HG03025 (cell line): ENCODE results near the gene SESN2.

ENCODE experiments used
- ATAC-seq: cut with Tn5 transposase; IDR thresholded peaks from one replicate; pipeline ENCODE4 v1.9.1; 2021; ENCODE audit warnings: mild to moderate bottlenecking, moderate library complexity; ENCODE audit not compliant: unreplicated experiment, low FRiP score

The SESN2 gene

GRCh38 chr1:28282426-28283407, 23.4 kb downstream of the SESN2 start:
- ATAC-seq, result no peak

- ATAC-seq, result no peak
Observed at GRCh38 chr1:28286111-28286510, 26.8 kb downstream of the SESN2 start.

DNA sequence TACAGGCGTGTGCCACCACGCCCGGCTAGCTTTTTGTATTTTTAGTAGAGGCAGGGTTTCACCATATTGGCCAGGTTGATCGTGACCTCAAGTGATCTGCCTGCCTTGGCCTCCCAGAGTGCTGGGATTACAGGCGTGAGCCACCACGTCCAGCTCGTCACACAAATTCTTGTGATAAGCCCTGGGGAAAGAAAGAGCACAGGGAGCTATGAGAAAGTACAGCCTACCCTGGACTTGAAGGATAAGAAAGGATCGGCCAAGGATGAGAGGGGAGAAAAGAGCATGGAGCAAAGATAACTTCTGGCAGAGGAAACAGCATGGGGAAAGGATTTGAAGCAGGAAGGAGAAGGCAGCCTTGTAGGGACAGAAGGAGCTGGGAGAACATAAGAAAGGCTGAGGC, 29.2 kb downstream of the SESN2 start:
- ATAC-seq, result no peak

GRCh38 chr1:28290851-28291250, 31.5 kb downstream of the SESN2 start:
- no peak for ATAC-seq

- ATAC-seq, result no peak
Observed at GRCh38 chr1:28291711-28292110, 32.4 kb downstream of the SESN2 start.

- ATAC-seq, result no peak
Observed at GRCh38 chr1:28295936-28296335, 36.6 kb downstream of the SESN2 start.

DNA sequence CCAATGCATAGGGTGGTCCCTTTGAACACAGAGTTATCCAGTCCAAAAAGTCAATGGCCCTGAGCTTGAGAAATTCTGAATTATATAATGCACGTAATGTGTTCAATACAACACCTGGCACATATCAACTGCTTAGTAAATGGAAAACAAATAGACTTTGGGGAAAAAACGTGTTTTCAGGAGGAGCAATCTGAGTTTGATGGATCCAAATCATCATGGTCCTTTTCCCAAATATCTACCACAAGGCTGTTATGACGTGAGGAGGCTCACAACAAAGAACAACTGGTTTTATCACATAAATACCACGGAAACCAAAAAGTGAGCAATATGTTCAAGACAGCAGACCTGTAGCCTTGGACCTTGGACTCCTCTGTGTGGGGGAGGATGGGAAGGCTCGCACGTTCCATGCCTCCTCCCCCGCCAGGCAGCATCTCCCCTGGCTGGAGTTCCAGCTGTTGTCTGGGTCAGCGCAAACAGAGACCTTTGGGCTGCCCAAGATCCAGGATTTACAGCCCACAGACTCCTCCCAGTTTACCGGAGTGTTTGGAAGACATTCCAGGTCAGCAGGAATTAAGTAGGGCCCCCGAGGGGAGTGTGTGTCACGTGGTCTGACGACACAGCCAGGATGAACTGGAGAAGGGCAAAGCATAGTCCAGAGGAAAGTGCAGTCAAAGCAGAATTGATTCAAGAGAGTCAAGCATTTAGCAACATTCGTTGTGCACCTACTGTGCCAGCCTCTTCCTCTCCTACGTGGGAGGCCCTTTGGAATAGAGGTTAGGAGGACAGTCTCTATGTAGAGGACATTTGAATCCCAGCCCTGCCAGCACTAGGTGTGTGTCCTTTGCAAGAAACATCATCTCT, 37.3 kb downstream of the SESN2 start:
- ATAC-seq, result no peak

DNA sequence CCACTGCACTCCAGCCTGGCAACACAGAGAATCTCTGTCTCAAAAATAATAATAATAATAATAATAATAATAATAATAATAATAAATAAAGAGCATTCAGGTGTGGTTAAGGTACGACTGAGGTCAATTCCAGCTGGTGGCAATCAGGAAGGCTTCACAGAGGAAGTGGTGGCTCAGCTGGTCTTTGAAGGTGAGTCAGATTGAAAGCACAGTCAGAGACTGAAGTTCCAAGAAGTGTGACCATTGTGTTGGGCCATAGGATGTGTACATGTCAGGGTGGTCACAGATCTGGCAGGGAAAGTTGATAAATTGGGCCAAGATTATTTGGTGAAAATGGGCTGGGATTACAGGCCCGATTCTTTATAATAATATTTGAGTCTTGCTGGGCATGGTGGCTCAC, 38.5 kb downstream of the SESN2 start:
- ATAC-seq, result no peak

GRCh38 chr1:28298438-28298837, 39.1 kb downstream of the SESN2 start:
- ATAC-seq, result no peak

GRCh38 chr1:28301368-28302174, 42.3 kb downstream of the SESN2 start:
- no peak for ATAC-seq

- no peak for ATAC-seq
Observed at GRCh38 chr1:28302247-28302646, 42.9 kb downstream of the SESN2 start.

- ATAC-seq, result no peak
Observed at GRCh38 chr1:28306301-28306949, 47.1 kb downstream of the SESN2 start.

- ATAC-seq, result no peak
Observed at GRCh38 chr1:28308750-28309149, 49.4 kb downstream of the SESN2 start.

DNA sequence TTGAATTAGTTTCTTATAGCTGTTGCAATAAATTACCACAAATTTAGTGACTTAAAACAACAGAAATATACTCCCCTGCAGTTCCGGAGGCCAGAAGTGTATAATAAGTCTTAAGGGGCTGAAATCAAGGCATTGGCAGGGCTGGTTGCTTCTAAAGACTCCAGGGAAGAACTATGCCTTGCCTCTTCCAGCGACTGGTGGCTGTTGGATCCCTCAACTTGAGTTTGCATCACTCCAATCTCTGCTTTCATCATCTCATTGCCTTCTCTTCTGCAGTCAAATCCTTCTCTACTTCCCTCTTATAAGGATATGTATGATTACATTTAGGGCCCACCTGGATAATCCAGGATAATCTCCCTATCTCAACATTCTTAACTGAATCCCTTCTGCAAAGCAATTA, 50.4 kb downstream of the SESN2 start:
- ATAC-seq, result no peak

- no peak for ATAC-seq
Observed at GRCh38 chr1:28313702-28314546, 54.6 kb downstream of the SESN2 start.

DNA sequence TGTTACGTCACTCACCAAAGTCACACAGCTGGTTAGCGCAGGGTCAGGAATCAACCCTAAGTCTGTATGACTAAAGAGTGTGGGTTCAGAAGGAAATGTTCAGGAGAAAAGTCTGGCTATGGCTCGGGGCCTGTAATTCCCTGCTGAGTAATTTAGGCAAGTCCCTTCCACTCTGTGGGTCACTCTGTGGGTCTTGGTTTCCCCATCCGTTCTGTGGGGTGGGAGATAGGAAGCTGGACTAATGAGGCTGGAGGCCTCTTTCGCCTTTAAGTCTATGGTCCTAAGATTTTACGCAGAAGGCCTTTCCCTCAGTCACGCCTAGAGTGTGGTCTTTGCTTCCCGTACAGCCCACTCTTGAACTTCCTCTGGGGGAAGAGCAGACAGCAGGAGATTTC, 55.2 kb downstream of the SESN2 start:
- no peak for ATAC-seq

- no peak for ATAC-seq
Observed at GRCh38 chr1:28317014-28317413, 57.7 kb downstream of the SESN2 start.

GRCh38 chr1:28322194-28322593, 62.9 kb downstream of the SESN2 start:
- no peak for ATAC-seq

GRCh38 chr1:28323720-28324119, 64.4 kb downstream of the SESN2 start:
- no peak for ATAC-seq
